GM23338 (cell line): Measurements from ENCODE around the gene PURA. TPM values are rescaled to one million over a fixed set of nuclear protein-coding genes. Genes with fewer than 3 reads are reported as not detected.

ENCODE experiments used
- ATAC-seq: fragments of 200-7000 bp; cut with Tn5 transposase; 3 replicates; pipeline ENCODE4 v1.9.1; 2020
- DNase-seq: peaks from one replicate; pipeline ENCODE4 v3.0.0-alpha.2; 2015; ENCODE audit warnings: low spot score
- H2AFZ ChIP-seq: fragments of 200-600 bp; sonication (generic); 2 replicates; pipeline ENCODE4 v1.8.0; 2016; ENCODE audit warnings: antibody characterized with exemption, mild to moderate bottlenecking, moderate library complexity
- H3F3A ChIP-seq: fragments of 200-600 bp; sonication (generic); replicated peaks from 2 replicates; pipeline ENCODE4 v1.8.0; 2017; ENCODE audit warnings: antibody characterized with exemption, mixed run types, low read depth
- H3K27ac ChIP-seq: fragments of 200-600 bp; sonication (generic); 2 replicates; pipeline ENCODE4 v1.6.1; 2016; ENCODE audit warnings: low read depth
- H3K27me3 ChIP-seq: fragments of 200-600 bp; sonication (generic); 2 replicates; pipeline ENCODE4 v1.8.0; 2016; ENCODE audit warnings: mild to moderate bottlenecking, mixed run types, moderate library complexity; ENCODE audit not compliant: insufficient read depth
- H3K36me3 ChIP-seq: fragments of 200-600 bp; sonication (generic); 2 replicates; pipeline ENCODE4 v1.8.0; 2016; ENCODE audit warnings: mild to moderate bottlenecking; ENCODE audit not compliant: insufficient read depth
- H3K4me1 ChIP-seq: fragments of 200-600 bp; sonication (generic); 2 replicates; pipeline ENCODE4 v1.8.0; 2016; ENCODE audit warnings: mild to moderate bottlenecking, moderate library complexity; ENCODE audit not compliant: insufficient read depth
- H3K4me2 ChIP-seq: fragments of 200-600 bp; sonication (generic); 2 replicates; pipeline ENCODE4 v1.7.1; 2017; ENCODE audit warnings: mixed run types
- H3K4me3 ChIP-seq: fragments of 200-600 bp; sonication (generic); 2 replicates; pipeline ENCODE4 v1.6.1; 2016; ENCODE audit warnings: mixed run types
- H3K79me2 ChIP-seq: fragments of 200-600 bp; sonication (generic); replicated peaks from 2 replicates; pipeline ENCODE4 v1.8.0; 2017; ENCODE audit warnings: mild to moderate bottlenecking; ENCODE audit not compliant: insufficient read depth
- H3K9me2 ChIP-seq: fragments of 200-600 bp; sonication (generic); 2 replicates; pipeline ENCODE4 v1.8.0; 2017; ENCODE audit not compliant: insufficient read depth
- H4K20me1 ChIP-seq: fragments of 200-600 bp; sonication (generic); replicated peaks from 2 replicates; pipeline ENCODE4 v1.8.0; 2017; ENCODE audit warnings: mild to moderate bottlenecking; ENCODE audit not compliant: insufficient read depth
- H3K27ac Mint-ChIP-seq: 2 replicates; pipeline ENCODE4 v1.8.0; 2020; ENCODE audit warnings: inconsistent platforms, mild to moderate bottlenecking, moderate library complexity, mixed read lengths
- H3K27me3 Mint-ChIP-seq: 3 replicates; pipeline ENCODE4 v1.8.0; 2022; ENCODE audit warnings: low read depth, mild to moderate bottlenecking, moderate library complexity, mixed read lengths, inconsistent platforms; ENCODE audit not compliant: insufficient read depth, poor library complexity
- H3K36me3 Mint-ChIP-seq: 3 replicates; pipeline ENCODE4 v1.8.0; 2021; ENCODE audit warnings: low read depth, mild to moderate bottlenecking, inconsistent platforms, moderate library complexity, mixed read lengths
- H3K4me1 Mint-ChIP-seq: 3 replicates; pipeline ENCODE4 v1.8.0; 2020; ENCODE audit warnings: mild to moderate bottlenecking, inconsistent platforms, mixed read lengths
- H3K4me3 Mint-ChIP-seq: 3 replicates; pipeline ENCODE4 v1.8.0; 2021; ENCODE audit warnings: moderate library complexity, mild to moderate bottlenecking, inconsistent platforms, mixed read lengths
- H3K9me3 Mint-ChIP-seq: 3 replicates; pipeline ENCODE4 v1.8.0; 2020; ENCODE audit warnings: moderate library complexity, mild to moderate bottlenecking, inconsistent platforms, mixed read lengths
- CREB1 ChIP-seq: fragments of 250-450 bp; sonication (Bioruptor Pico); IDR thresholded peaks from 2 replicates; pipeline ENCODE4 v1.5.0; 2020; ENCODE audit warnings: low read depth, mild to moderate bottlenecking, moderate library complexity
- CTCF ChIP-seq, 2 experiments: fragments of 200-600 bp in 1 of 2; sonication (generic) in 1 of 2; conservative IDR thresholded peaks; 2 replicates each; pipeline versions ENCODE4 v1.5.1 to v1.6.1; 2016 to 2017; ENCODE audit warnings: antibody characterized with exemption in 2 of 2, low read depth in 2 of 2, mild to moderate bottlenecking in 2 of 2, moderate library complexity in 1 of 2
- ETS1 ChIP-seq: IDR thresholded peaks from 2 replicates; pipeline ENCODE4 v1.6.1; 2016; ENCODE audit warnings: antibody characterized with exemption
- EZH2 ChIP-seq: fragments of 200-600 bp; sonication (generic); IDR thresholded peaks from one replicate; pipeline ENCODE4 v1.8.0; 2017; ENCODE audit warnings: antibody characterized with exemption, mild to moderate bottlenecking, low read depth; ENCODE audit not compliant: unreplicated experiment
- POLR2AphosphoS5 ChIP-seq: IDR thresholded peaks from 2 replicates; pipeline ENCODE4 v1.6.1; 2016; ENCODE audit warnings: antibody characterized with exemption, low read depth
- REST ChIP-seq: IDR thresholded peaks from one replicate; pipeline ENCODE4 v1.6.1; 2018; ENCODE audit warnings: antibody characterized with exemption; ENCODE audit not compliant: unreplicated experiment
- STAT1 ChIP-seq: IDR thresholded peaks from one replicate; pipeline ENCODE4 v1.6.1; 2016; ENCODE audit warnings: antibody characterized with exemption; ENCODE audit not compliant: unreplicated experiment
- ZNF331 ChIP-seq: fragments of 250-450 bp; sonication (Bioruptor Pico); IDR thresholded peaks from 2 replicates; pipeline ENCODE4 v1.5.0; 2020; ENCODE audit warnings: low read depth, mild to moderate bottlenecking, moderate library complexity
- polyA plus RNA-seq: library from polyadenylated mRNA; unstranded; fragments of >200 nt; fragmentation: Nextera tagmentation; extraction: Ambion mirVana; gene quantifications from 2 replicates; pipeline ENCODE4 v1.2.1, GENCODE V29; 2016
- total RNA-seq: library from RNA; depleted of rRNA; stranded (reverse); fragments of >200 nt; shearing (Covaris generic); gene quantifications from 2 replicates; pipeline ENCODE4 v1.2.3, GENCODE V29; 2014

The PURA gene
- total and polyA plus RNA-seq, 2 experiments from 2014 or later, result 1.5 to 2.3 TPM

GRCh38 chr5:140162781-140163180 lies 48.9 kb downstream of the PURA start:
- H3K79me2 ChIP-seq, result no peaks in the 10 kb centered on the region
- H3K9me3 Mint-ChIP-seq, result no peaks in the 10 kb centered on the region
- H3K36me3 Mint-ChIP-seq, result no peaks in the 10 kb centered on the region
- H3K4me3 ChIP-seq, result no peak overlapping the region
- H3K36me3 ChIP-seq, result no peaks in the 10 kb centered on the region
- peaks cover 3% of the 10 kb centered on the region for H3K27me3 Mint-ChIP-seq
- DNase-seq (no peak), ATAC-seq (no peak)
- no peaks in the 10 kb centered on the region for H3K4me1 Mint-ChIP-seq
- no peaks in the 10 kb centered on the region for H4K20me1 ChIP-seq
- no peaks in the 10 kb centered on the region for H3K4me1 ChIP-seq
- H3K4me3 Mint-ChIP-seq, result no peak overlapping the region
- no peak overlapping the region for H3K27ac Mint-ChIP-seq
- no peak for TF ChIP-seq CTCF (conservative IDR thresholded peaks at IDR 0.05; ENCODE audit: low read depth in 2 of 2)
- TF ChIP-seq STAT1, result no peak
- no peak for TF ChIP-seq EZH2
- TF ChIP-seq REST, result no peak
- TF ChIP-seq ZNF331 (CRISPR knock-in tag), result no peak
- TF ChIP-seq CREB1 (CRISPR knock-in tag), result no peak
- no peak for TF ChIP-seq ETS1
- no peak for TF ChIP-seq POLR2AphosphoS5
- H2AFZ ChIP-seq, result no peak overlapping the region
- no peaks in the 10 kb centered on the region for H3K9me2 ChIP-seq
- H3F3A ChIP-seq, result no peaks in the 10 kb centered on the region
- H3K4me2 ChIP-seq, result no peak overlapping the region
- no peak overlapping the region for H3K27ac ChIP-seq
- H3K27me3 ChIP-seq, result no peaks in the 10 kb centered on the region; the same call in 1 of the 2 replicates
